HG03521 (cell line): ENCODE results near the gene TRIO.

Experiments used
- ATAC-seq: cut with Tn5 transposase; IDR thresholded peaks from one replicate; pipeline ENCODE4 v1.9.1; 2021; ENCODE audit warnings: mild to moderate bottlenecking, moderate library complexity; ENCODE audit not compliant: unreplicated experiment

Gene TRIO

DNA sequence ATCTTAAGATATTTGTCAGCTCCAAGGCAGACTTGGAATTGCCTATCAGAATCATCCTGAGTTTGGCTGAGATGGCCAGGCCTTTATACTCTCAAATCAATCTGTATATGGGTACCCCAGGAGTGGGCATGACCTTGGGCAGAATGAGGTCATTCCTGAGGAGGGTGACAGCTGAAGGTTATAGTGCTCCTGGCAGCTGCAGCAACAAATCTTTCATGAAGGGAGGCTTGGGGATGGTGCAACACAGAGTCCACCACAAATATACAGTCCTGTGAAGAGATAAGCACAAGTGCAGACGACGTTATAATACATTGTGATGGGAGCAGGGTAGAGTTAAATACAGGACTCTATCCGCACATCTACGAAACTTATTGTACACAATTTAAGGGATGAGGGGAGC is 21.1 kb upstream of the TRIO start:
- ATAC-seq = no peak

GRCh38 chr5:14123551-14123950 is 19.6 kb upstream of the TRIO start:
- ATAC-seq = no peak

DNA sequence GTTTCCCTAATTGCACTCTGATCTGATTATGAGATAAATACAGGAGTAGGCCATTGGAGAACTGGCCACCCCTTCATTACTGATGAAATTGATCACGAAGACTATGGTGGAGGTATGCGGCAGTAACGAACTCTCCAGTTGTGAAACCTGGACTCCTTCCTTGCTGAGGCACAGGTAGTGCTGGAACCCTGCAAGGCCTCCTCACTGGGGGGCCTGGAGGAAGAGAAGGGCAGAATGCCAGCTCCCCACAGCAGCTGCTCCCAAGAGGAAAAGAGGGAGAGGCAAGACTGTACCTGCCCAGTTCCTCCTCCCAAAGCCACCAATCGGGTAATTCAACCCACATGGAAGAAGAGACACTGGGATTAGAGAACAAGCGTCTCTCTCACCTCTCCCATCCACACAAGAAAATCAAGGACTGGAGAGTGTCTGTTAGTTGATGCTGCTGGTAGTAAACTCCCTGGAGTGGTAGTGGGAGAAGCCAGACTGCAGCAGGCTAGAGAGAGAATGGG is 19.1 kb upstream of the TRIO start:
- no peak for ATAC-seq

DNA sequence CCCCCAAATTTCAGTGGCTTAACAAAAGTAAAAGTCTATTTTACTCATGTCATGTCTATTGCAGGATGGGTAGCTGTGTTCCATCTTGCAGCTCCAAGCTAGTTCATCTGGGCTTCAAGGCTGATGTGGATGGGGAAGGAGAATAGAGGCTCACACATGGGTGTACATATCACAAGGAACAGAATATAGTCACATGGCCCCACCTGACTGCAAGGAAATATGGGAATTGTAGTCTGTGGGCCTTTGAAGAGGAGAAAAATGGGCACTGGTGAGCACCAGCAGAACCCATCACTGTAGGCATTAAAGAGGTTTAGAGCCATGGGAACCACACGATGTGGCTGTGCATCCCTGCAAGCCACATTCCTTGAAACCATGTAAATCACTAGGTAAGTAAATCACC is 17.9 kb upstream of the TRIO start:
- no peak for ATAC-seq

DNA sequence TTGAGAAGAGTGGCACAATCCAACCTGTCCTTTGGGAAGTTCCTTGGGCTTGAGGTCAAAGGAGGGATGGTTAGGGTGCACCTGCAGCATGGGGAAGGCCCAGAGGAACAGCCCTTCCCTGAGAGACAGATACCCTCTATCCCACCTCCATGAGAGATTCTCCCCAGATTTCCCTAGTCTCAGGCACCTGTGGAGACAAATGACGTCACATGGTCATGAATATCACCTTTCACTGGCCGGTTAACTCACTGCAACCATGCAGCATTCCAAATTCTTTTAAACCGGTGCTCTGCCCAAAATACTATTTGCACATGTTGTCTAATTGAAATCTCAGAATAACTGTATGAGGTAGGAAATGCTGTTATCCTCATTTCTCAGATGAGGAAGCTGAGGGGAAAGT is 15.6 kb upstream of the TRIO start:
- no peak for ATAC-seq

- ATAC-seq = no peak
Observed at GRCh38 chr5:14128079-14128478, 15.1 kb upstream of the TRIO start.

- ATAC-seq = no peak
Observed at GRCh38 chr5:14129123-14129522, 14.0 kb upstream of the TRIO start.

- no peak for ATAC-seq
Observed at GRCh38 chr5:14131855-14132503, 11.2 kb upstream of the TRIO start.

GRCh38 chr5:14133394-14133793 is 9.7 kb upstream of the TRIO start:
- ATAC-seq = no peak

DNA sequence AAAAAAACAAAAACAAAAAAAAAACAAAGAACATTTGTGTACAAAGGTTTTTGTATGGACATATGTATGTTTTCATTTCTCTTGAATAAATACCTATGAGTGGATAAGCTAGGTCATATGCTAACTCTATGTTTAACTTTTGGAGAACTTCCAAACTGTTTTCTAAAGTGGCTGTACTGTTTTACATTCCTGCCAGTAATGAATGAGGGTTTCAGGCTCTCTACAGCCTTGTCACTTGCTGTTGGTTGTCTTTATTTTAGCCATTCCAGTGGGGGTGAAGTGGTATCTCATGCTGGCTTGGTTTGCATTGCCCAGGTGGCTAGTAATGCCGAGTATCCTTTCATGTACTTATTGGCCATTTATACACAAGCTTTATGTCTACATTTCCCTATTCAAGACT is 9.1 kb upstream of the TRIO start:
- ATAC-seq = no peak

DNA sequence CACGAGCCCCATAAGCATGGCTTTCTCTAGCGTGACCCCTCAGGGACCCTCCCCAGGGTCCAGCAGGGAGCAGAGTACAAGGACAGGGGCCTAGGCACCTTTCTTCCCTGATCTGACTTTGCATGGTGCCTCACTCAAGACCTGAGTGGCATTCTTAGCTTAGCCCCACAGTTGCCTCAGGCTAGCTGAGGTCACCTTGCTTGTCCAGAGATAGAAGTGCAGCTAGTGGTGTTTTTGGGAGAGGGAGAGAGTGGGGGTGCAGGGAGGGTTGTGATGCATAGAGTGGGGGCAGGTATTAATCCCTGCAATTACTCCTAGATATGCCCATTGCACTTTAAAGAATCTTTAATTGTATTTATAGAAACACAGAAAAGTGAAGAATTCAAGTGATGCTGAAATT is 8.4 kb upstream of the TRIO start:
- ATAC-seq = no peak

DNA sequence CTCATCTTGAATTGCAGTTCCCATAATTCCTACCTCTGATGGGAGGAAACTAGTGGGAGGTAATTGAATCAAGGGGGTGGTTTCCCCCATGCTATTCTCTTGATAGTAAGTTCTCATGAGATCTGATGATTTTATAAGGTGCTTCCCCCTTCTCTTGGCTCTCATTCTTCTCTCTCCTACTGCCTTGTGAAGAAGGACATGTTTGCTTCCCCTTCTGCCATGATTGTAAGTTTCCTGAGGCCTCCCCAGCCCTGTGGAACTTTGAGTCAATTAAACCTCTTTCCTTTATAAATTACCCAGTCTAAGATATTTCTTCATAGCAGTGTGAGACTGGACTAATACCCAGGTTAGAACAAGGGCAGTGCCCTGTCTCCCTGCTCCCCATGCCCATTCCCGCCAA is 7.5 kb upstream of the TRIO start:
- no peak for ATAC-seq

GRCh38 chr5:14136228-14136627 is 6.9 kb upstream of the TRIO start:
- ATAC-seq = no peak

DNA sequence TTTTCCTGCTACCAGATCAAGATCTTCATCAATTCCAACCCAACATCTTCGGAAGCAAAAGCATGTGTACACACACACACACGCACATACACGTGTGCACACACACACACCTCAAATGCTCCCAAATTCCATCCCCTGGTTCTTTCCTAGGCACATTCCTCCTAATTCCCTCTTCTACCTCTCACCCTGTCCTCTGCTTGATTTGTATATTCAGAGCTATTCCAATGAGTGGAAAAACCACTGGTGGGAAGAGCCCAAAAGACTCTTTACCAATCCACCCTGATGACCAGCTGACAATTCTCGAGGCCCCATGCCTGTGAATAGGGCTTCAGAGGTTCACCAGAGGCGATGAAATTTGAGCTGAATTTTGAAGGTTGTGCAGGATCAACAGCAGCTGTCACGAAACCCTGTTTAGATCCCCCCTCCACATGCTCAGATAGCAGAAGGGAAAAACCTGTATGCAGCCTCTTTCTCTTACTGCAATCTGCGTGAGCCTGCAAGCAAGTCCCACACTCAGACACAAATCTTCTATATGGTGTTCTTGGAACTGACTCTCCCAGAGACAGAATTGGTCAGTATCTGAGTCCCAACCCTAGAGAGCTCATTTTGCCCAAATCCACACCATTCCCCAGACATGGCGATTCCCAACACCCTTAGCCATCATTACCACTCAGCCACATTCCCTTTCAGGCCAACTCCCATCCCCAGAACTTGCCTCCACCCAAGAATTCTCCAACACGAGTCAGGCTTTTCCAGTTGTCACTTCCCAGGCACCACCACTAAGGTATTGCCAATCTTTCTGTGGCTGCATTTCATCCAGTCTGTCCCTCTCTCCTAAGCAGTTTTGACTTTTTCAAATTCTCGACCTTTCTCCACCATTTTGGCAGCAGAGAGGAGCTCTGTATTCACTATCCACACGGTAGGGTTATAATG is 4.3 kb upstream of the TRIO start:
- no peak for ATAC-seq

DNA sequence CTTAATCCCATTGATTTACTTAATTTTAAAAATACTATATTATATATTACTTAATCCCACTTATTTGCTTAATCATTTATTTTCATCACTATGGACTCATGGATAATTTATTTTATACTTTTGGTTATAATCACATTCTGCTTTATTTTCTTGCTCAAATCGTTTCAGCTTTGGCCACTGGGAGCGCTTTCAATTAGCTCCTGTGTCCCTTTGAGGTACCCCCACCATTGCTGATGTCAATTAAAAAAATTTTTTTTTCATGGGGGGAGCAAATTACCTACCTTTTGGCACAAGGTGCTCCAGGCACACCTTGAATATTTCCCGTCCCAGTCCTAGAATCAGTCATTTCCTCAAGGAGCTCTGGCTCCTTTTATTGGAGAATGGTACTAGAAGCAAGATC is 1.4 kb upstream of the TRIO start:
- ATAC-seq = no peak

GRCh38 chr5:14142202-14142826 is 828 bp upstream of the TRIO start:
- no peak for ATAC-seq

DNA sequence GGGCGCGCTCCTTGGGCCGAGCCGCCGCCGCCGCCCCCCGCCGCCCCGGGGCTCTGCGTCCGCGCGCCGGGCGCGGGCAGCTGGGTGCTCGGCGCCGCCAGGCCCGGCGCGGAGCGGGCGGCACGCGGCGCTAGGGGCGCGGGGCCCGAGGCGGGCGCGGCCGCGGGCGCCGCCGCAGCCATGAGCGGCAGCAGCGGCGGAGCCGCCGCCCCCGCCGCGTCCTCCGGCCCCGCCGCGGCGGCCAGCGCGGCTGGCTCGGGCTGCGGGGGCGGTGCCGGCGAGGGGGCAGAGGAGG is 351 bp downstream of the TRIO start:
- ATAC-seq = peak; percentile 14

GRCh38 chr5:14143841-14144585 is 871 bp downstream of the TRIO start:
- peak; percentile 11 for ATAC-seq

GRCh38 chr5:14144586-14145434 is 1.7 kb downstream of the TRIO start:
- peak; percentile 44 for ATAC-seq
